ENCODE measurements around the gene PYGB.

PYGB gene

GRCh38 chr20:25242231-25242630, 5.7 kb upstream of the PYGB start:
- no peak overlapping the region for H3K27ac Mint-ChIP-seq
- peaks cover 14 to 15% of the 10 kb centered on the region in 2 donors for H3K4me1 Mint-ChIP-seq (ENCODE audit: low read depth in 2 of 2)
- DNase-seq (no peak), ATAC-seq (replicated peaks) (no peak)
- H3K36me3 Mint-ChIP-seq (ENCODE audit: insufficient read depth), result peaks cover 3% of the 10 kb centered on the region
- H3K4me3 Mint-ChIP-seq, result no peak overlapping the region
- H3K9me3 Mint-ChIP-seq, result no peaks in the 10 kb centered on the region
- H3K27me3 Mint-ChIP-seq, result peaks cover 28 to 56% of the 10 kb centered on the region in 2 donors

- DNase-seq (no peak), ATAC-seq (replicated peaks) (no peak)
- peaks cover 8% of the 10 kb centered on the region for H3K36me3 Mint-ChIP-seq (ENCODE audit: insufficient read depth)
- H3K27me3 Mint-ChIP-seq, result peaks cover 16 to 44% of the 10 kb centered on the region in 2 donors
- H3K9me3 Mint-ChIP-seq, result no peaks in the 10 kb centered on the region
- H3K4me3 Mint-ChIP-seq, result no peak overlapping the region
- no peak overlapping the region for H3K27ac Mint-ChIP-seq
- H3K4me1 Mint-ChIP-seq (ENCODE audit: low read depth in 2 of 2), result peaks cover 7 to 8% of the 10 kb centered on the region in 2 donors
These were observed 4.4 kb upstream of the PYGB start for GRCh38 chr20:25243416-25243979.

DNA sequence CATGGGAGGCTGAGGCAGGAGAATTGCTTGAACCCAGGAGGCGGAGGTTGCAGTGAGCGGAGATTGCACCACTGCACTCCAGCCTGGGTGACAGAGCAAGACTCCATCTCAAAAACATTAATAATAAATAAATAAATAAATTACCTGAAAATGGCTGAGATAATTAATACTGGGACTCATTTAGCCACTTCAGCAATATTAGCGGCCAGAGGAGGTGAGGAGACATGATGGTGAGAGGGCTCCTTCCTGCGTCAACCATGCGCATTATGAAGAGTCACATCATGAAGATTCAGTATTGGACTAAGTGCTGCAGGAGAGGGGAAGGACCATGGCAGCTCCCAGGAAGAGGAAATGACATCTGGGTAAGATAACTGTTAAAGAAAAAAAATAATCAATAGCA, 2.9 kb upstream of the PYGB start:
- H3K4me3 Mint-ChIP-seq, result no peak overlapping the region
- H3K9me3 Mint-ChIP-seq, result no peaks in the 10 kb centered on the region
- DNase-seq (no peak), ATAC-seq (replicated peaks) (no peak)
- no peak overlapping the region for H3K27ac Mint-ChIP-seq
- H3K27me3 Mint-ChIP-seq, result peaks cover 10 to 32% of the 10 kb centered on the region in 2 donors
- peaks cover 17 to 19% of the 10 kb centered on the region in 2 donors for H3K4me1 Mint-ChIP-seq (ENCODE audit: low read depth in 2 of 2)
- peaks cover 8% of the 10 kb centered on the region for H3K36me3 Mint-ChIP-seq (ENCODE audit: insufficient read depth)

GRCh38 chr20:25245461-25245860, 2.4 kb upstream of the PYGB start:
- DNase-seq (no peak), ATAC-seq (replicated peaks) (no peak)
- H3K36me3 Mint-ChIP-seq (ENCODE audit: insufficient read depth), result peaks cover 8% of the 10 kb centered on the region
- no peak overlapping the region for H3K4me3 Mint-ChIP-seq
- peaks cover 10 to 32% of the 10 kb centered on the region in 2 donors for H3K27me3 Mint-ChIP-seq
- H3K4me1 Mint-ChIP-seq (ENCODE audit: low read depth in 2 of 2), result peaks cover 18 to 21% of the 10 kb centered on the region in 2 donors
- no peaks in the 10 kb centered on the region for H3K9me3 Mint-ChIP-seq
- H3K27ac Mint-ChIP-seq, result no peak overlapping the region

- DNase-seq (no peak), ATAC-seq (replicated peaks) (no peak)
- H3K27me3 Mint-ChIP-seq, result peaks cover 10 to 24% of the 10 kb centered on the region in 2 donors
- peaks cover 21 to 30% of the 10 kb centered on the region in 2 donors for H3K4me1 Mint-ChIP-seq (ENCODE audit: low read depth in 2 of 2)
- H3K36me3 Mint-ChIP-seq (ENCODE audit: insufficient read depth), result peaks cover 8% of the 10 kb centered on the region
- peak overlapping the region in 1 of 2 donors; percentile 81 for H3K27ac Mint-ChIP-seq
- H3K4me3 Mint-ChIP-seq, result peak overlapping the region; percentile 90 to 91
- no peaks in the 10 kb centered on the region for H3K9me3 Mint-ChIP-seq
These were observed 1.5 kb upstream of the PYGB start for GRCh38 chr20:25246182-25246999.

GRCh38 chr20:25247000-25247517, 826 bp upstream of the PYGB start:
- peak overlapping the region; percentile 81 to 87 for H3K27ac Mint-ChIP-seq
- peaks cover 21 to 32% of the 10 kb centered on the region in 2 donors for H3K4me1 Mint-ChIP-seq (ENCODE audit: low read depth in 2 of 2)
- H3K9me3 Mint-ChIP-seq, result no peaks in the 10 kb centered on the region
- H3K27me3 Mint-ChIP-seq, result peaks cover 4 to 17% of the 10 kb centered on the region in 2 donors
- DNase-seq (peak in 1 of 3 experiments; percentile 3), ATAC-seq (replicated peaks) (peak; percentile 3)
- peak overlapping the region; percentile 90 to 91 for H3K4me3 Mint-ChIP-seq
- H3K36me3 Mint-ChIP-seq (ENCODE audit: insufficient read depth), result peaks cover 8% of the 10 kb centered on the region

DNA sequence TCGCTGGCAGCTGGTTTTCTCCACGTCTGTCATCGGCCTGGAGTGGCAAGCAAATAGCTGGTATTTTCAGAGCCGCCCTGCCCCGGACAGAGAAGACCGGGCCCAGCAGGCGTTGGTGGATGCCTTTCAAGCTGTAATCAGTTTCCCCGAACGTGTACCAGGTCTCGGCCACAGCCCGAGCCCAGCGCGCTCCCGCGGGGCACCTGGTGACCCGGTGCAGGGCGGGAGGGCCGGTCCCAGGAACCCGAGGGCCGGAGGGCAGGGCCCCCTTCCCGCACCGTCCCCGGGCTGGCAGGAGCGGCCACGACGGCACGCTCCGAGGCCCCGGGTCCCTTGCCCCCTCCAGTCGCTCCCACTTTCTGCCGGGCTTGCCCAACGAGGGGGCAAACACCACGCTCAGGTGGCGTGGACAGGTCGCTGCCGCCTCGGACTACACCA, 348 bp upstream of the PYGB start:
- H3K4me1 Mint-ChIP-seq (ENCODE audit: low read depth in 2 of 2), result peaks cover 26 to 36% of the 10 kb centered on the region in 2 donors
- DNase-seq (peak in 2 of 3 experiments; percentile 21 to 24), ATAC-seq (replicated peaks) (peak; percentile 30)
- peak overlapping the region; percentile 81 to 87 for H3K27ac Mint-ChIP-seq
- H3K27me3 Mint-ChIP-seq, result peaks cover 0 to 12% of the 10 kb centered on the region in 2 donors
- no peaks in the 10 kb centered on the region for H3K9me3 Mint-ChIP-seq
- peak overlapping the region; percentile 90 to 91 for H3K4me3 Mint-ChIP-seq
- H3K36me3 Mint-ChIP-seq (ENCODE audit: insufficient read depth), result peaks cover 8% of the 10 kb centered on the region

DNA sequence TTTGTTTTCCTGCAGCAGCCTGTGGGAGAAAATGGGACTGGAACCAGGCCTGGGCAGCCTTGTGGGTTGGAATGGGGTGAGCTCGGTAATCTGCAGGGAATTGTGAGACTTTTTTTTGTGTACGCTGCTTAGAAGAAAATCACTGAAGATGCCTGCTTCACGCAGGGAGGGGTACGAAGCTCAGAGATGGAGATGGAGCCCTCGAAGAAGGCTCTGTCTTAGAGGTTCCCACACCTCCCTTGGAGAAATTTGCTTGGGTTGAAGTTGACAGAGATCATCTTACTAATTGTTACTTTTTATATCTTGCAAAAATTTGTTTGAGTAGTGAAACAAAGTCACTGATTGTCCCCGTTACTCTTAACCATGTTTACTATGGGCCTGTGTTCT, 894 bp downstream of the PYGB start:
- Mint-ChIP-seq H3K27me3 (peaks cover 0 to 1% of the 10 kb centered on the region in 2 donors), H3K9me3 (no peaks in the 10 kb centered on the region), H3K4me1 (ENCODE audit: low read depth in 2 of 2) (peaks cover 30 to 36% of the 10 kb centered on the region in 2 donors), H3K36me3 (ENCODE audit: insufficient read depth) (peaks cover 8% of the 10 kb centered on the region), H3K4me3 (peak overlapping the region; percentile 87 to 91), H3K27ac (peak overlapping the region; percentile 86 to 87)
- DNase-seq (no peak), ATAC-seq (replicated peaks) (no peak)

- ATAC-seq (replicated peaks) (no peak), DNase-seq (no peak)
- peak overlapping the region; percentile 87 to 91 for H3K4me3 Mint-ChIP-seq
- H3K27me3 Mint-ChIP-seq, result no peaks in the 10 kb centered on the region
- no peaks in the 10 kb centered on the region for H3K9me3 Mint-ChIP-seq
- peaks cover 30 to 37% of the 10 kb centered on the region in 2 donors for H3K4me1 Mint-ChIP-seq (ENCODE audit: low read depth in 2 of 2)
- H3K27ac Mint-ChIP-seq, result peak overlapping the region; percentile 86 to 87
- H3K36me3 Mint-ChIP-seq (ENCODE audit: insufficient read depth), result peaks cover 8% of the 10 kb centered on the region
These were observed 1.5 kb downstream of the PYGB start for GRCh38 chr20:25249198-25249931.

- DNase-seq, result no peak
- Mint-ChIP-seq H3K36me3 (ENCODE audit: insufficient read depth) (peaks cover 8% of the 10 kb centered on the region), H3K27me3 (no peaks in the 10 kb centered on the region), H3K27ac (no peak overlapping the region), H3K4me1 (ENCODE audit: low read depth in 2 of 2) (peaks cover 30 to 41% of the 10 kb centered on the region in 2 donors), H3K9me3 (no peaks in the 10 kb centered on the region), H3K4me3 (no peak overlapping the region)
- ATAC-seq (replicated peaks), result no peak
These were observed 2.6 kb downstream of the PYGB start for GRCh38 chr20:25250508-25250907.

DNA sequence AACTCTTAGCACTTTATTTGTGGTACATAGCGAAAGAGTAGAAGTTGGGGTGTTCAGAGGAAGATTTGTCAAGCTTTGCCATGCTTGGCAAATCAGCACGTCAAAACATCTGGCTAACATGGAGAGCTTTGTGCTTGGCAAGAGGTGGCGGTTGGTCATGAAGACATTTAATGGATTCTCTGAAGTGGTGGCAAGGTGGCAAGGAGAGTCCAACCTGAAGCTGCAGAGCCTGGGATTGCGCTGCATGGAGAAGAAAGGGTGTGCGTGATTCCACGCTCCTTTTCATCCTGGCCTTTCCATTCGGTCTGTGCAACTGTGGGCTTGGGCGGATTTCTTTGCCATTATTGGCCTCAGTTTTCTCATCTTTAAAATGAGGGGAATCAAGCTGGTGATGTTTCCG, 3.1 kb downstream of the PYGB start:
- Mint-ChIP-seq H3K36me3 (ENCODE audit: insufficient read depth) (peaks cover 8% of the 10 kb centered on the region), H3K27ac (no peak overlapping the region), H3K9me3 (no peaks in the 10 kb centered on the region), H3K27me3 (no peaks in the 10 kb centered on the region), H3K4me1 (ENCODE audit: low read depth in 2 of 2) (peaks cover 33 to 43% of the 10 kb centered on the region in 2 donors), H3K4me3 (no peak overlapping the region)
- ATAC-seq (replicated peaks), result no peak
- DNase-seq, result no peak

DNA sequence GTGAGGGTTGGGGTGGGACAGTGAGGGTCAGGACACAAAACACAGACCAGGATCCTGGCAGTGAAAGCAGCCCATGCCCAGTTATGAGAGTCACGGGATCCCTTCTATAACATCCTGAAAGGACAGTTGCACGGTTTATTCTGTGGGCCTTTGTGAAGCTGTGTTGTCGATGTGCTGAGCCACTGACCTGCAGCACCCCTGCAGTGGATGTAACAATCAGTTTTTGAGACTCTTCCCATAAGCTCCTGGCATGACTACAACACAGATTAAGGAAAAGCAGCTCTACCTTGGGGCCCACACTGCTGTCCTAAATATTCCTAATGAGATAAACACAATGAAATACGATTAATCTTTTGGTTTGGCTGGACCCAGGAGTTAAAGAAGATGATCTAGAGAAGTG, 3.7 kb downstream of the PYGB start:
- ATAC-seq (replicated peaks) (no peak), DNase-seq (no peak)
- H3K4me3 Mint-ChIP-seq, result no peak overlapping the region
- H3K27me3 Mint-ChIP-seq, result no peaks in the 10 kb centered on the region
- H3K27ac Mint-ChIP-seq, result no peak overlapping the region
- peaks cover 34 to 45% of the 10 kb centered on the region in 2 donors for H3K4me1 Mint-ChIP-seq (ENCODE audit: low read depth in 2 of 2)
- H3K36me3 Mint-ChIP-seq (ENCODE audit: insufficient read depth), result peaks cover 8% of the 10 kb centered on the region
- no peaks in the 10 kb centered on the region for H3K9me3 Mint-ChIP-seq

GRCh38 chr20:25252230-25252651, 4.4 kb downstream of the PYGB start:
- DNase-seq, result no peak
- Mint-ChIP-seq H3K27ac (no peak overlapping the region), H3K36me3 (ENCODE audit: insufficient read depth) (peaks cover 5% of the 10 kb centered on the region), H3K4me3 (no peak overlapping the region), H3K4me1 (ENCODE audit: low read depth in 2 of 2) (peaks cover 30 to 38% of the 10 kb centered on the region in 2 donors), H3K9me3 (no peaks in the 10 kb centered on the region), H3K27me3 (no peaks in the 10 kb centered on the region)
- ATAC-seq (replicated peaks), result no peak

All from effector memory CD8-positive, alpha-beta T cell (primary cell).